ENCODE results near the gene SRD5A2.
A peak's percentile ranks its signal among the peaks of the same experiment; 100 is the strongest.
"Not testable (repeated sequence)": the region's sequence is repeated elsewhere in the genome, so short reads cannot be mapped to it uniquely, and the experiment has no call there.

SRD5A2 gene

DNA sequence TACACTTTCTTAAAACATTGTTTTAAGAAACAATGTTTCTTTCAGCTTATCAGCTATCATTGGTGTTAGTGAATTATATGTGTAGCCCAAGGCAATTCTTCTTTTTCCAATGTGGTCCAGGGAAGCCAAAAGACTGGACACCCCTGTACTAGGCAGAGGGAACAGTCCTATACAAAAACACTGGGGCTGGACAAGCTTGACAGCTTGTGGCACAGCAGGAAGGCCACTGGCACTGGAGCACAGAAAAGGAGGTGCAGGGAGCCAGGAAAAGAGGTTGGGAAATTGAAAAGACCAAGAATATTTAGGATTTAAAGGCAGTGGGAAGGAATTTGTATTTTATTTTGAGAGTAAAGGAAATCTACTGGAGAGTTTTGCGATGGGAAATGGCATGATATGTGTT lies 47.7 kb downstream of the SRD5A2 start:
- DNase-seq (ENCODE audit: low spot score), result no peak

DNA sequence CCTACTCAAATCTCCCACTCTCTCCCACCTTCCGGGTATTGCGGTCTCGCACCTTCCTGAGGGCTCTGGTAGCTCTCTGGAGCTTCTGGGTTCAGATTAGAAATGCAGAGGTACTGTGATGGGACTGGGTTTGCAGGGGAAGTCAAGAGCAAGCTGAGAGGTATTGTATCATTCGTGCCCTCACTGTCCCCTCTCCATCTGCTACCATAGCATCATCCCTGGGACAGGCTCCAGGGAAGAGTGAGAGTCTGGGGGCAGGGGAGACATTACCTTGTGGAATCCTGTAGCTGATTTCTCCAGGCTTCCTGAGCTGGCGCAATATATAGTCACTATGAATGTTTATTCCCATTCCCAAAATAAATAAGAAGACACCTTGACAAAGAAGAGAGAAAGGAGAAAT lies 49.6 kb downstream of the SRD5A2 start:
- DNase-seq (ENCODE audit: low spot score), result no peak

GRCh38 chr2:31529256-31529655 lies 51.5 kb downstream of the SRD5A2 start:
- no peak for DNase-seq (ENCODE audit: low spot score)

DNA sequence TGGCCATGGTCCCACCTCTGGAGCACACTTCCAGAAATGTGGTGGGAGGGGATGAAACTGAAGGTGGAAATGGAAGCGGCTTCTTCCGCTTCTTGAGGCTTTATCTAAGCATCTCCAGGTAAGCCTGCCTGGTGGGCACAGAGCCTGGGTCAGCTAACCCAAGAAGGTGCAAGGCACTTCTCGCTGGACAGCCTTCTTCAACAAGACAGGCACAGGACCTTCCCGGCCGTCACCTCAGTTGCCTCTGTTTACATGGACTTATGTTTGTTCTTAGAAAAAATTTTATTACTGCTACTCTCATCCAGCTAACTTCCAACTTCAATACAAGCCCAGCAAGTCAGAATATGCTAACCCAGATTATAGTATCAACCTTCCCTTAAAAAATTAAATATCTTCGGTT lies 51.9 kb downstream of the SRD5A2 start:
- no peak for DNase-seq (ENCODE audit: low spot score)

GRCh38 chr2:31526946-31527732 lies 53.6 kb downstream of the SRD5A2 start:
- no peak for DNase-seq (ENCODE audit: low spot score)

- DNase-seq (ENCODE audit: low spot score), result no peak
These were observed 54.9 kb downstream of the SRD5A2 start for GRCh38 chr2:31525876-31526275.

GRCh38 chr2:31524592-31524991 lies 56.1 kb downstream of the SRD5A2 start:
- no peak for DNase-seq (ENCODE audit: low spot score)

GRCh38 chr2:31523871-31524492 lies 56.8 kb downstream of the SRD5A2 start:
- peak; percentile 62 for DNase-seq (ENCODE audit: low spot score)

- no peak for DNase-seq (ENCODE audit: low spot score)
These were observed 58.0 kb downstream of the SRD5A2 start for GRCh38 chr2:31522786-31523185.

DNA sequence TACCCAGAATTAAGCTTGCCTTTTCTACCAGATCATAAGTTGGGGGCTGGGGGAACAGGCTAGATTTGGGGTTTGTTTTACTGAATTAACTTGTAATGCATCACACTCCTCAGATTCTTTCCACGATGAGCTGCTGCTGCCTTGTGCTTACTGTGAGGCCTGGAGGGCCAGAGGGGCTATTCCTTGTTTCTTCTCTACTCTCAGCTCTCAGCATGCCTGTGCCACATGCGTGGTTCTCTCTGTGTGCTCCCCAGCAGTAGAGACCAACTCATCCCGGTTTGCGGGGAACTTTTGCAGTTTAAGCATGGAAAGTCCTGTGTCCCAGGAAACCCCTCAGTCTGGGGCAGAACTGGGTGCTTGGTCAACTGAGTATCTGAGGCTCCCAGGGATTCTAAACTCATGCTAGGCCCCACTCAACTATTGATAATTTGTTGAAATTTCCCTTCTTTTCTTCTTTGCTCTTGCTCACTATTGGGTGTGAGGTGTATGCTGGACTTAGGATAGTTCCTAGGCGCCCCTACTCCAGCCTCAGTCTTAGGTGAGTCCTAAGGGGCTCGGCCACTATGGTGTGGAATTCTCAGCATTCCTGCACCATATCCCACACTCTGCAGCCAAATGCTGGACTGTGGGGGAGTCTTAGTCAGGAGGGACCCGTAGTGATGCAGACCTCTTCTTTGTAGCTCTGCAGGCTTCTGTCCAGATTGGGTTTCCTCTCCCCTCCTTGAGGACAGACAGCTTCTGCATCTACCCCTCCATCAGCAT lies 63.1 kb downstream of the SRD5A2 start:
- no peak for DNase-seq (ENCODE audit: low spot score)

- no peak for DNase-seq (ENCODE audit: low spot score)
These were observed 65.2 kb downstream of the SRD5A2 start for GRCh38 chr2:31515586-31515985.

DNA sequence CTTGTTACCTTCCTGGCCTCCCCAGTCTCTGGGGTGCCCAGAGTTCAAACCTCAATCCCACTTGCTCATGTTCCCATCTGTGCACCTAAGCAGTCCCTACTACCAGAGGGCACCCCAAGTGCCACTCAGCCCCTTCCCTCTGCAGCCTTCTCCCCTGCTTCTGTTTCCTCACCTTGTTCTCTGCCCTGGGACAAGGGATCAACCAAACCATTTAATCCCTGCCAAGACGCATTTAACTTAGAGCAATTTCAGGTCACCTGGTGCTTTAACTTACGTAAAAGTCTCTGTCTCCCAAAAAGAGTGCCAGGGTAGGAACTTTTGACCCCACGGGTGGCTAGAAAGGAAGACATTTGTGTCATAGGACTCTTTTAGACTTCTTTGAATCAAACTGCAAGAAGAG lies 67.2 kb downstream of the SRD5A2 start:
- no peak for DNase-seq (ENCODE audit: low spot score)

DNA sequence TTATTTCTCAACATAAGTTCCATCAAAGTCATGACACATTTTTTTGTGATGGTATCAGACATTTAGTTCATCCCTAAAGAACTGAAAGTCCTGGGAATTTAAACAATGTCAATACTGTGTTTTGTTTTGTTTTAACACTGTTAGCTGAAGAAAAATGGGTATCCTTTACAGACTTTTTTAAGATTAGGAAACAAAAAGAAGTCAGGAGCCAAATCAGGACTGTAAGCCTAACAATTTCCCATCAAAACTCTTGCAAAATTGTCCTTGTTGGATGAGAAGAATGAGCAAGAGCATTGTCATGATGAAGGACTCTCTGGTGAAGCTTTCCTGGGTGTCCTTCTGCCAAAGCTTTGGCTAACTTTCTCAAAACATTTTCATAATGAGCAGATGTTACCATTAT lies 69.4 kb downstream of the SRD5A2 start:
- no peak for DNase-seq (ENCODE audit: low spot score)

- no peak for DNase-seq (ENCODE audit: low spot score)
These were observed 75.6 kb downstream of the SRD5A2 start for GRCh38 chr2:31505111-31505510.

GRCh38 chr2:31504311-31504710 lies 76.4 kb downstream of the SRD5A2 start:
- no peak for DNase-seq (ENCODE audit: low spot score)

DNA sequence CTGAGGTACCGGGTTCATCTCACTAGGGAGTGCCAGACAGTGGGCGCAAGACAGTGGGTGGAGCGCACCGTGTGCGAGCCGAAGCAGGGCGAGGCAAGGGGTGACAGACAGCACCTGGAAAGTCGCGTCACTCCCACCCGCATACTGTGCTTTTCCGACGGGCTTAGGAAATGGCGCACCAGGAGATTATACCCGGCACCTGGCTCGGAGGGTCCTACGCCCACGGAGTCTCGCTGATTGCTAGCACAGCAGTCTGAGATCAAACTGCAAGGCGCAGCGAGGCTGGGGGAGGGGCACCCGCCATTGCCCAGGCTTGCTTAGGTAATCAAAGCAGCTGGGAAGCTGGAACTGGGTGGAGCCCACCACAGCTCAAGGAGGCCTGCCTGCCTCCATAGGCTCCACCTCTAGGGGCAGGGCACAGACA lies 84.3 kb downstream of the SRD5A2 start:
- DNase-seq (ENCODE audit: low spot score), result not testable (repeated sequence)

GRCh38 chr2:31489339-31489738 lies 91.4 kb downstream of the SRD5A2 start:
- not testable (repeated sequence) for DNase-seq (ENCODE audit: low spot score)

GRCh38 chr2:31483246-31483645 lies 97.5 kb downstream of the SRD5A2 start:
- DNase-seq (ENCODE audit: low spot score), result no peak

DNA sequence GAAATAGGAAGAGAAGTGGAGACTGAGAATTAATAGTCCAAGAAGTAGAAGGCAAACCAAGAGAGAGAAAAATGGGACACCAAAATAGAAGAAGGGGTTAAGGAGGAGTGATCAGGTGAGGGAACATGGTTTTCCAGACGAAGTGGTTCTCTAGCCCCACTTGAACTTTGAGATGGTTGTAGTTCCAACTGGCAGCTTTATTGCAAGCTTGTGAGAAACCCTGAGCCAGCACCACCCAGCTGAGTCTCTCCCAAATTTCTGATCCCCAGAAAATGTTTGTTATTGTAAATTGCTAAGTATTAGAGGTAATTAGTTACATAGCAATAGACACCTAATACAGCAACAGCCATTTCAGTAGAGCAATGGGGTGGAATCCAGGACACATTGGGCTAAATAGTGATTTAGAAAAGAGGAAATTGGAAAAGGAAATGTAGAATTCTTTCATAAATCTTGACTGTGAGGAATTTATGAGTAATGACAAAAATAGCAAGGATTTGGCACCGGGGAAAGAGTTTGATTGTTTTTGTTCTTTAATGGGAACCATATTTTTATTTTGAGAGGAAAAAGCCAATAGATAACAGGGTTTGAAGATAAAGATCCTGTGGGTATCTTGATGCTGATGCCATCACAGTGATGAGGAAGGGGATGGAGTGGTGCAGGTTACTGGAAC lies 104.1 kb downstream of the SRD5A2 start:
- DNase-seq (ENCODE audit: low spot score), result no peak

GRCh38 chr2:31475692-31476091 lies 105.0 kb downstream of the SRD5A2 start:
- no peak for DNase-seq (ENCODE audit: low spot score)

GRCh38 chr2:31474296-31474695 lies 106.4 kb downstream of the SRD5A2 start:
- DNase-seq (ENCODE audit: low spot score), result no peak
